Right cardiac atrium (tissue), 5 donors: ENCODE data around the gene SPSB1. TPM values are rescaled to one million over a fixed set of nuclear protein-coding genes. Genes with fewer than 3 reads are reported as not detected.

ENCODE experiments used
- ATAC-seq, 2 donors: fragments of 200-7000 bp; cut with Tn5 transposase; one replicate each; pipeline versions ENCODE4 v1.8.0 to v1.9.1; 2020; ENCODE audit warnings: moderate library complexity in 2 of 2, mild to moderate bottlenecking in 1 of 2
- DNase-seq, 3 donors: peaks; one replicate each; pipeline ENCODE4 v3.0.0-alpha.2; 2020
- H3K27ac ChIP-seq: one replicate; pipeline ENCODE4 v1.5.1; 2013; ENCODE audit warnings: mild to moderate bottlenecking, low read length, control low read depth, moderate library complexity
- H3K27me3 ChIP-seq: one replicate; pipeline ENCODE4 v1.6.1; 2013; ENCODE audit not compliant: control insufficient read depth, insufficient read depth
- H3K4me1 ChIP-seq: one replicate; pipeline ENCODE4 v1.6.1; 2013; ENCODE audit warnings: low read length; ENCODE audit not compliant: control insufficient read depth, insufficient read depth
- H3K4me3 ChIP-seq: one replicate; pipeline ENCODE4 v1.5.1; 2013; ENCODE audit warnings: low read length, control low read depth
- H3K9me3 ChIP-seq: one replicate; pipeline ENCODE4 v1.6.1; 2013; ENCODE audit warnings: low read length; ENCODE audit not compliant: control insufficient read depth
- WGBS: extraction: QIAGEN DNeasy Blood & Tissue Kit; methylation state at CpG from one replicate; pipeline ENCODE4 v1.1.7; 2013; 5-methylcytosine and 5-hydroxymethylcytosine counted together
- intact Hi-C, 4 donors: fragments of 100-400 bp; cut with DNase I; formaldehyde crosslinking; loops; one replicate each; pipeline versions ENCODE4 v1.11.0 to v1.14.0; 2022 to 2023
- polyA plus RNA-seq: library from polyadenylated mRNA; stranded (reverse); fragments of 200-250 nt; gene quantifications from one replicate; pipeline ENCODE4 v1.2.3, GENCODE V29; 2013
- total RNA-seq, 4 donors: library from RNA; stranded (reverse); fragmentation: NEBNext Ultra II Directional; extraction: Animal tissue kit (Norgen Biotek cat#: 25700); gene quantifications; one replicate each; pipeline ENCODE4 v1.2.1, GENCODE V29; 2021
- donor health status: healthy with polysubstance abuse.
- donor health status: DM: no; HTN: yes; CAD: no.
- donor health status: DM: no; HTN: no; CAD: no.
- donor health status: DM: no; HTN: yes; CAD: no; lungs with severe emphysema.
- donor health status: DM: yes; HTN: yes; CAD: no.

Gene SPSB1
- total and polyA plus RNA-seq, 5 donors = 15.5 to 24.0 (median 16.5) TPM

DNA sequence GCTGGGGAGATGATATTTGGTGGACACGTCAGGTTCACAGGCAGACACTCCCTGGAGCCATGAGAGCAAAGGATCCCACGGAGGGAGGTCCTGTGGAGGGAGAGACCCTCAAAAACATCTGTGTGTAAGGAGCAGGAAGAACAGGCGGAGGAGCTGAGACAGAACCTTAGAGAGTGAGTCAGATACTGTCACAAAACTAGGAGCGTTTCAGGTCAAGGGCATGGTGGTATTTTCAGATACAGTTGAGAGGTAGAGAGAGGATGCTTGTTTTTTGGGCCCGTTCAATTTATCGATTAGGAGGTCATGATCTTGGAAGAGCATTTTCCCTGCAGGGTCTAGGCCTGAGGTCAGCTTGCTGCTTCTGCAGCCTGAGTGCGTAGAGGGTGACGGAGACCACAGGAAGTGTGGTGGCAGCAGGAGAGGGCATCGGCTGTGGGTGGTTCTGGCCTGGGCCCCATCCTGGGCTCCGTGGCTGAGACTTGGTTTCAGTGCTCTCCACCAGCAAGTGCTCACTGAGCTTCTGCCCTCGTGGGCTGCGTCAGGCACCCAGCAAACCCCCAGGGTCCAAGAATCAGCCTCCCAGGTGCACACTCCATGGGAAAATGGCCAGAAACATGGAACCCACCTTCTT, 39.9 kb downstream of the SPSB1 start:
- Histone ChIP-seq H3K27ac (no peak overlapping the region), H3K4me3 (no peak overlapping the region), H3K27me3 (no peaks in the 10 kb centered on the region), H3K9me3 (no peaks in the 10 kb centered on the region), H3K4me1 (no peaks in the 10 kb centered on the region)
- ATAC-seq (no peak), DNase-seq (peak in 2 of 3 donors; percentile 16 to 28)
- intact Hi-C loops = no loop called here
- WGBS = 87% methylated on average over 12 of the region's 12 CpGs

DNA sequence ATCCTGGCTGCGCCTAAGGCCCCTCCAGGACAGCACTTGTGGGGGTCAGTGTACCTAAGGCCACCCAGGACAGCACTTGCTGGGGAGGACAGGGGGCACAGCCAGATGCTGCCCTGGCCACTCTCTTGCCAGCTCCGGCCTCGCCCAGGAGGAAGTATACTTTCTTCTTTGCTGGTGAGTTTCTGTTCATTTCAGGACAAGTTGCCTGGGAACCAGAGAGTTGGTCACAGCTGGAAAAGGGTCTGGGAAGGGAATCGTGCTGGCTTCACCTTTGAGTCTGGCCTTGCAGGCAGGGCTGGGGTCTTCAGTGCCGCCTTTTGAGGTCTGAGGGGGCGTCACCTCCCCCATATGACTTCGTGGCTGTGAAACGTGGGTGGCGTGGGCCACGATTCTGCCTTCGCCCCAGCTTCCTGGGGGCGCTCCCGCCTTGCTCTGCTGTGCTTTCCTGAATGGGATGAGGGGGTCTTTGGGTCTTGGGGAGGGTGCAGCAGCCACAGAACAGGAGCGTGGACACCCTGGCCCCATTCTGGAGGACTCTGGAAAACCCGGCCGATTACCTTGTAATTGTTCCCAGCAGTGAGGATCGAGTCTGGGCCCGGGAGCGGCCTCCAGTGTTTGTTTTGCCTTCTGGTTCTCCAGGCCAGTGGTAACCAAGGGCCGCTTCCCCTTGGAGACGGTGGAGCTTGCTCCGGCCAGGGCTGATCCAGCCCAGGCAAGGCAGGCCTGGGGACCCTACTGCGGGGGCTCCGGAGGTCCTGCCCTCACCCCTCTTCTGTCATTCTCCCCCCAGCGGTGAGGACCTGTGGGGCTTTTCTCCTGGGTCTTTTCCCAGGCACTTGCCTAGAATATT, 45.9 kb downstream of the SPSB1 start:
- peak; percentile 49 to 79 (median 72) for DNase-seq
- intact Hi-C loops = no loop called here
- no peaks in the 10 kb centered on the region for H3K4me1 ChIP-seq

DNA sequence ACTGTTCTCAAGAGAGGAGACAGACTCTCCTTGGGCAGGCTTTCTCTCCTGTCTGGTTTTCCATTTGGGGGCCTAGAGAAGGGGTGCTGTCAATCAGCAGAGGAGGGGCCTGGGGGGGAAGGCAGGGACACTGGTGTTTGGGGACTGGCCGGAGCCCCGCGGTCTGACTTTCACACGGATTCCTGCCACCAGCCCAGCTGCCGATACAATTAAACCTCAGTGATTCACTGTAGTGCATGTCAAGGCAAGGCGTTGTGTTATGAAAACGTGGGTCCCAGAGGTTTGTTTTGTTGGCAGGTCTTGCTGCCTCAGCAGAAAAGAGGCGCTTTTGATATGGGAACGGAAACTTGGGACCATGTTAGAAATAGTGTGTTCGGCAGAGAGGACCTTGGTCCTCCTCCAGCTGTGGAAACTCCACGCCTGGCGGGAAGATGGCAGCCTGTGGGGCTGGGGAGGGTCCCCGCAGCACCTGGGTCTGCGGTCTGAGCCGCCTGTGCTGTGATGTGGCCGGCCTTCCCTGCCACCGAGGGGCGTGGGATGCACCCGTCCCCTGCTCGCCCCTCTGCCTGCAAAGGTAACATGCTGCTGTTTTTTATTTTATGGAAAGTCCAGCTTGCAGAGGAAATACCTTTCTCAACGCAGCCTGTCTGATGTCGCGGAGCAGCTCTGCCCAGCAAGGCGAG, 47.6 kb downstream of the SPSB1 start:
- ATAC-seq = peak in 1 of 2 donors; percentile 23
- WGBS = 63% methylated on average over 24 of the region's 24 CpGs
- Histone ChIP-seq H3K27me3 (no peaks in the 10 kb centered on the region), H3K4me3 (no peak overlapping the region), H3K4me1 (peaks cover 10% of the 10 kb centered on the region), H3K9me3 (no peaks in the 10 kb centered on the region), H3K27ac (no peak overlapping the region)
- intact Hi-C loops = no loop called here
- peak in 2 of 3 donors; percentile 64 to 72 for DNase-seq

More for the DNA sequence above, 45.9 kb downstream of the SPSB1 start:
- Histone ChIP-seq H3K9me3 (no peaks in the 10 kb centered on the region), H3K4me3 (no peak overlapping the region), H3K27me3 (no peaks in the 10 kb centered on the region), H3K27ac (peak overlapping the region; percentile 3)
- peak; percentile 63 to 64 for ATAC-seq
- 62% methylated on average over 25 of the region's 25 CpGs for WGBS

DNA sequence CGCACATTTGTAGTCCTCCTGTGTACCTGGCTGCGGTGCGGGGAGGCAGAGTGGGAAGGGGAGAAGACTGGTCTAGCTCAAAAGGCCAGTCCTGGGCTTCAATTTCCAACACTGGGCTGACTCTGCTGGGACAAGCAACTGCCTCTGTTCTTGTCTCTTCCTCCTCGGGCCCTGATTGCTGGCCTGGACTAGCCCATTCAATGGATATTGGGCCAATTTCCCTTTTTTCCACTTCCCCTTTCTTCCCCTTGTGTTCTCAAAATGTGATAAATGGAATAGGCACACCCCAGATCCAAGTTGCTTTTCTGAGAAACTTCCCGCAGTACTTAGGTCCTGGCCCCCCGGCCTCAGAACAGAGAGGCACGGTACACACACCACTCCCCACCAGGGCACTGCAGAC, 48.2 kb downstream of the SPSB1 start:
- intact Hi-C loops = no loop called here
- Histone ChIP-seq H3K27ac (peak overlapping the region; percentile 58), H3K27me3 (no peaks in the 10 kb centered on the region), H3K9me3 (no peaks in the 10 kb centered on the region), H3K4me3 (no peak overlapping the region), H3K4me1 (peaks cover 12% of the 10 kb centered on the region)
- WGBS = 70% methylated on average over 7 of the region's 7 CpGs
- DNase-seq (peak in 2 of 3 donors; percentile 42 to 68), ATAC-seq (peak; percentile 17 to 26)

DNA sequence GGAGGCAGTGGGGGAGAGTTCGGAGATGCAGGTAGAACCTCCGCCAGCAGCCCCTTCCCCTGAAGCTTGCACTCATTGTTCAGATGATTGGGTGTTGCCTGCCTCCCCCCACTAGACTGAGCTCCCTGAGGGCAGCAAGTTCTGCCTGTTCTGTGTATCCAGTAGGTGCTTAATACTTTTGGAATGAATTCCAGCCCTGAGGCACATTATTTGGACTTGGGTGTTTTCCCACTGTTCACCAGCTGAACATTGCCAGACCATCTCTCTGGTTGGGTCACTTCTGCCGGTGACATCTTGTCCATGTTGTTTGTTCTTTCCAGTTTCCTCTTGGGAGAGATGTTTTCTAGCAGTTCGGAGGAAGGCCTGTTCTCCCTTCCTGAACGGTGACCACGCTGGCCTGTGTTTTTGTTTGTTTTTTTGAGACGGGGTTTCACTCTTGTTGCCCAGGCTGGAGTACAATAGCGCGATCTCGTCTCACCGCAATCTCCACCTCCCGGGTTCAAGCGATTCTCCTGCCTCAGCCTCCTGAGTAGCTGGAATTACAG, 48.7 kb downstream of the SPSB1 start:
- Histone ChIP-seq H3K27ac (peak overlapping the region; percentile 58), H3K9me3 (no peaks in the 10 kb centered on the region), H3K4me3 (no peak overlapping the region), H3K4me1 (peaks cover 12% of the 10 kb centered on the region), H3K27me3 (no peaks in the 10 kb centered on the region)
- intact Hi-C loops = no loop called here
- no peak for ATAC-seq
- DNase-seq = peak in 2 of 3 donors; percentile 20 to 35
- WGBS = 64% methylated on average over 13 of the region's 13 CpGs

DNA sequence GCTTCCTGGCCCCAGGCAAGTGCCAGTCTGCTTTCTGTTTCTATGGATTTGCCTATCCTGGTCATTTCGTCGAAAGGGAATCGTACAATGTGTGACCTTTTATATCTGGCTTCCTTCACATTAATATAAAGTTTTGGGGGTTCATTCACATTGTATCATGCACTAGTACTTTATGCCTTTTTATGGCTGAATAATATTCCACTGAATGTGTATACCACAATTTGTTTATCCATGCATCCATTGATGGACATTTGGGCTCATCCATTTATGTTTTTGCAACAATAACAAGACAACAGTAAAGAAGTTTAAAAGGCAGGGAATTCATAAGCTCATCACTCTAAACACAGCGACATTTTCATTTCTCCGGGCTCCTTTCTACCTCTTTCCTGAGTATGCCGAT, 50.6 kb downstream of the SPSB1 start:
- peaks cover 12% of the 10 kb centered on the region for H3K4me1 ChIP-seq
- 99% methylated on average over 6 of the region's 6 CpGs for WGBS
- DNase-seq (no peak), ATAC-seq (no peak)
- H3K4me3 ChIP-seq = no peak overlapping the region
- no peak overlapping the region for H3K27ac ChIP-seq
- H3K27me3 ChIP-seq = no peaks in the 10 kb centered on the region
- no peaks in the 10 kb centered on the region for H3K9me3 ChIP-seq
- intact Hi-C loops = no loop called here

DNA sequence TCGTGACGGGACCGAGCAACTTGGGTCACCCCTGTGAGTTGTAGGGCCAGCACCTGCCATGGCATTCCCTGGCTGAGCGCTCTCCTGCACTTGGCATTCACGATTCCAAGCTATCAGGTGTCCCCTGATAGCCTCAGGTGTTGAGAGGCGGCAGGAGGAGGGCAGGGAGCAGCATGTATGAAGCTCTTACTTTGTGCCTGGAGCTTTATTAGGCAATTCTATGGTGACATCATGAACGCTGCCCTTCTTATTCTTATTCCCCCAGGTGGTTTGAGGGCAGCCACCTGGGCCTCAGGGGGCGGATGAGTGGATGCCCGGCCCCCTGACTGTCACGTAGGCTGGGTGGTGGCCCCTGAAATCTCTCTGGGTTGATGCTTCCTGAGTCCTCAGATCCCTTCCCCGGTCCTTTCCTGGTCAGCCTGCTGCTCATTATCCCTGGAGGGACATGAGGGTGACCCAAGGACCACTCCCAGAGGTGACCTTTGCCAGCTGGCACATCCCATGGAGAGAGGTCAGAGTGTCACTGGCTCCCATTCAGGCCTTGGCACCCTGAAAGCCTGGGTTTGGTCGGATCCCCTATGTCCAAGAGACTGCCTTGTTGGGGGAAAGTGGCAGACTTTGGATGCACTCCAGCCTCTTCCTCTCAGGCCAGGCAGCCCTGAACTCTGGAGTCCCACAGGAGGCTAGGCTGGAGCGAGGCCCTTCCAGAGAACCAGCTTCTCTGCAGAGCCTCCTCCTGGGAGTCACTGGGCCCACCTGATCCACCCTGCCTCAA, 51.9 kb downstream of the SPSB1 start:
- H3K4me1 ChIP-seq = peaks cover 12% of the 10 kb centered on the region
- no peak overlapping the region for H3K4me3 ChIP-seq
- ATAC-seq (peak in 1 of 2 donors; percentile 5), DNase-seq (peak in 2 of 3 donors; percentile 51 to 70)
- H3K9me3 ChIP-seq = no peaks in the 10 kb centered on the region
- no peaks in the 10 kb centered on the region for H3K27me3 ChIP-seq
- intact Hi-C loops = no loop called here
- no peak overlapping the region for H3K27ac ChIP-seq
- 67% methylated on average over 13 of the region's 13 CpGs for WGBS

DNA sequence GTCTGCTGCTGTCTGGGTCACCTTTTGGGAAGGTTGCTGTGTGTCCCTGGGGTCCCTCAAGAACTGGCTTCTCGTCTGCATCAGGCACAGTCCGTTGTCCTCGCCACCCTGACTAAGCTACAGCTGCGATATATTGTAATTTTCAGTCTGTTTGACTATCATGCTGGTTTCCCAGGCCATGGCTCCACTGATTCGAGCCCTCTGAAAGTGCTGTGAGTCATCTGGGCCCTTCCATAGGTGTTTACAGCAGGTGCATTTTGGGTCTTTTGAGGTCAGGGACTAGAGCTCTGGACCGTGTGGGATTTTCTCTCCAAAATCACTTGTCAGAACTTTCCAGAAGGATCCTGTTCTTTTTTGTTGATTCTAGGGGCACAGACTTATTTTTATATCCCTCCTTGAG, 52.8 kb downstream of the SPSB1 start:
- WGBS = 96% methylated on average over 6 of the region's 6 CpGs
- ATAC-seq (no peak), DNase-seq (peak in 1 of 3 donors; percentile 23)
- Histone ChIP-seq H3K4me1 (peaks cover 12% of the 10 kb centered on the region), H3K27ac (no peak overlapping the region), H3K4me3 (no peak overlapping the region), H3K9me3 (no peaks in the 10 kb centered on the region), H3K27me3 (no peaks in the 10 kb centered on the region)
- intact Hi-C loops = no loop called here

DNA sequence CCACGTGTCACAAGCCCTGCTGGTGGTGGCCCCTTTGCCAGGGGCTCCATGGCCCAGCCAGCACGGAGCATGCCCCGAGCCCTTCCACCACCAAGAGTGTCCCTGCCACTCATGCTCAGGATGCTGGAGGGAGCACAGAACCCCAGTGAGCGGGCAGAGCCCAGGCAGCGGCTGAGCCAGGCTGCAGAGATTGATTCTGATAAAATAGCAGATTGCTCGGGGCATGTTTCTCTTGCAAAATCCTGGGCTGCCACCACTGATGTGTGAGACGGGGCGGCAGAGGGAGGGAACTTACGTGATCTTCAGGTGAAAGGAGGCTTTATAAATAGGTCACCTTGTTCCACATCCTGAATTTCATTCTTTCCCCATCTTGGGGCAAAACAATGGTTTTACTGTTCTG, 53.2 kb downstream of the SPSB1 start:
- WGBS = 82% methylated on average over 9 of the region's 9 CpGs
- DNase-seq = peak in 2 of 3 donors; percentile 36 to 42

DNA sequence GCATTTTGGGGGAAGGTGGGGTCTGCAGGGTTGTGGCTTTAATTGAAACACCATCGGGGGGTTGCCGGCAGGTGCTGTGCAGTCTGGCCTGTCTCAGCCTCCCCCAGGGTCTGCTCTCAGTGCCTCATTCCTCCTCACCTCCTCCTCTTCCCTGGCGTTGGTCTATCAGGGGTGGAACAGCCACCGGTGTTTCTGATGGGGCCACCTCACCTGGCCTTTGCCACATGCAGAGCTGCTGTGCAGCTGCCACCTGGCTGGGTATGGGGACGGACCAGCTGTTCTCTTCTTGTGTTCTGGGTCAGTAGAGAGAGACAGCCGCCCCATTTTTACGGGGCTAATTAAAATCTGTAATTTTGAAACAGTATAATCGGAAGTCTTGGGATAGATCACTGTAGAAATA, 53.9 kb downstream of the SPSB1 start:
- no peak overlapping the region for H3K27ac ChIP-seq
- ATAC-seq = no peak
- DNase-seq = peak in 1 of 3 donors; percentile 35
- H3K9me3 ChIP-seq = no peaks in the 10 kb centered on the region
- intact Hi-C loops = no loop called here
- no peak overlapping the region for H3K4me3 ChIP-seq
- H3K4me1 ChIP-seq = peaks cover 12% of the 10 kb centered on the region
- 90% methylated on average over 8 of the region's 8 CpGs for WGBS
- H3K27me3 ChIP-seq = no peaks in the 10 kb centered on the region

More for the DNA sequence above, 53.2 kb downstream of the SPSB1 start:
- H3K27me3 ChIP-seq = no peaks in the 10 kb centered on the region
- H3K4me3 ChIP-seq = no peak overlapping the region
- no peaks in the 10 kb centered on the region for H3K9me3 ChIP-seq
- ATAC-seq = no peak
- intact Hi-C loops = no loop called here
- H3K4me1 ChIP-seq = peaks cover 12% of the 10 kb centered on the region
- H3K27ac ChIP-seq = no peak overlapping the region
